Sigmoid colon (tissue), 4 donors: Measurements from ENCODE around the gene SHISA6.

Source experiments
- POLR2AphosphoS5 ChIP-seq, 4 donors: sonication (generic); formaldehyde crosslinking; IDR thresholded peaks; one replicate each; pipeline ENCODE4 v1.6.1; 2017; ENCODE audit warnings: antibody characterized with exemption in 4 of 4
- TF ChIP-seq, protein P1 (sequence below), 4 experiments: fragments of 450-650 bp in 3 of 4; fragments of 200-600 bp in 1 of 4; IDR thresholded peaks; one replicate each; pipeline ENCODE4 v1.5.1; 2016 to 2019; ENCODE audit warnings: antibody characterized with exemption in 4 of 4, mild to moderate bottlenecking in 3 of 4, moderate library complexity in 2 of 4

DNA sequence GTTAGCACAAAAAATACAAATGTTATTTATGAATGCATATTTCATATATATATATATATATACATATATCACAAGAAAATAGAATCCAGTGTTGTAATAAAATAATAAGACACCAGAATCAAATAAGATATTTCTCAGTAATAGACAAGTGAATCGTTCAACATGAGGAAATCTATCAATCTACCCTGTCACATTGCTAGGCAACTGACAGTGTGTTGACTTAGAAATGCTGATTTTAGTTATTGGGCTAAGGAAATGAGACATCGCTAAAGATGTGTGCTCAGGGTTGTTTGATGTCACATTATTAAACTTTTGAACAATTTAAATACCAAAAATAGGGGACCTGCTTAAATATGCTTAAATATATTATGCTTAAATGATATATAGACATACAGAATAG is 307.4 kb downstream of the SHISA6 start:
- TF ChIP-seq, protein P1, sequence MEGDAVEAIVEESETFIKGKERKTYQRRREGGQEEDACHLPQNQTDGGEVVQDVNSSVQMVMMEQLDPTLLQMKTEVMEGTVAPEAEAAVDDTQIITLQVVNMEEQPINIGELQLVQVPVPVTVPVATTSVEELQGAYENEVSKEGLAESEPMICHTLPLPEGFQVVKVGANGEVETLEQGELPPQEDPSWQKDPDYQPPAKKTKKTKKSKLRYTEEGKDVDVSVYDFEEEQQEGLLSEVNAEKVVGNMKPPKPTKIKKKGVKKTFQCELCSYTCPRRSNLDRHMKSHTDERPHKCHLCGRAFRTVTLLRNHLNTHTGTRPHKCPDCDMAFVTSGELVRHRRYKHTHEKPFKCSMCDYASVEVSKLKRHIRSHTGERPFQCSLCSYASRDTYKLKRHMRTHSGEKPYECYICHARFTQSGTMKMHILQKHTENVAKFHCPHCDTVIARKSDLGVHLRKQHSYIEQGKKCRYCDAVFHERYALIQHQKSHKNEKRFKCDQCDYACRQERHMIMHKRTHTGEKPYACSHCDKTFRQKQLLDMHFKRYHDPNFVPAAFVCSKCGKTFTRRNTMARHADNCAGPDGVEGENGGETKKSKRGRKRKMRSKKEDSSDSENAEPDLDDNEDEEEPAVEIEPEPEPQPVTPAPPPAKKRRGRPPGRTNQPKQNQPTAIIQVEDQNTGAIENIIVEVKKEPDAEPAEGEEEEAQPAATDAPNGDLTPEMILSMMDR (IDR thresholded peaks at IDR 0.05), result no peak
- no peak for TF ChIP-seq POLR2AphosphoS5 (IDR thresholded peaks at IDR 0.05)
